LoVo (cell line): ENCODE results near the gene ANKRD36.
A peak's percentile ranks its signal among the peaks of the same experiment; 100 is the strongest.
"Not testable (repeated sequence)": the region's sequence is repeated elsewhere in the genome, so short reads cannot be mapped to it uniquely, and the experiment has no call there.

ENCODE experiments used
- DNase-seq: peaks from one replicate; pipeline ENCODE4 v3.0.0-alpha.2; 2016; ENCODE audit warnings: low spot score

The ANKRD36 gene

GRCh38 chr2:97113050-97113881, at the start of gene ANKRD36:
TSS of gene ANKRD36 (plus strand) at chr2:97113153. CDS start at chr2:97113740, 587 bp downstream.
- peak; percentile 68 for DNase-seq

- DNase-seq: not testable (repeated sequence)
Observed at GRCh38 chr2:97066030-97066429, 46.9 kb upstream of the ANKRD36 start.

- no peak for DNase-seq
Observed at GRCh38 chr2:97067279-97068004, 45.5 kb upstream of the ANKRD36 start.

- DNase-seq: no peak
Observed at GRCh38 chr2:97068074-97068473, 44.9 kb upstream of the ANKRD36 start.

GRCh38 chr2:97068722-97069121, 44.2 kb upstream of the ANKRD36 start:
- DNase-seq: not testable (repeated sequence)

DNA sequence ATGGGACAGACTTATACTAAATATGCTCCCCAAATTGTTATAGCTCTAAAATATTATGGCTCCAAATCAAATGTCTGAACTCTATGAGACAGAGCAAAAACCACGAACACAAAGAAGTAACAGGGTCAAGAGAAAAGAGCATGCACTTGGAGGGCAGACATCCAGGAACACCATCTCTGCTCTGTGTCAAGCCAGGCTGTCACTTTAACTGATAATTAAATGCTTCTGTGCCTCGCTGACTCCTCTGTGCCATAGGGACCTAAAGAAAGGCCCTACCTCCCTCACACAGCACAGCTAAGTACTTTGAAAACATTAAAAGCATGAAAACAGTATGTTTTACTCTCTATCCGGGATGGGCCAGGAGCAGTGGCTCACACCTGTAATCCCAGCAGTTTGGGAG, 42.0 kb upstream of the ANKRD36 start:
- DNase-seq: not testable (repeated sequence)

GRCh38 chr2:97077213-97077612, 35.7 kb upstream of the ANKRD36 start:
- DNase-seq: not testable (repeated sequence)

- DNase-seq: not testable (repeated sequence)
Observed at GRCh38 chr2:97080855-97081254, 32.1 kb upstream of the ANKRD36 start.

- not testable (repeated sequence) for DNase-seq
Observed at GRCh38 chr2:97082206-97082605, 30.7 kb upstream of the ANKRD36 start.

GRCh38 chr2:97083516-97083915, 29.4 kb upstream of the ANKRD36 start:
- DNase-seq: not testable (repeated sequence)

- DNase-seq: not testable (repeated sequence)
Observed at GRCh38 chr2:97085093-97085492, 27.9 kb upstream of the ANKRD36 start.

- DNase-seq: not testable (repeated sequence)
Observed at GRCh38 chr2:97088706-97089105, 24.2 kb upstream of the ANKRD36 start.

DNA sequence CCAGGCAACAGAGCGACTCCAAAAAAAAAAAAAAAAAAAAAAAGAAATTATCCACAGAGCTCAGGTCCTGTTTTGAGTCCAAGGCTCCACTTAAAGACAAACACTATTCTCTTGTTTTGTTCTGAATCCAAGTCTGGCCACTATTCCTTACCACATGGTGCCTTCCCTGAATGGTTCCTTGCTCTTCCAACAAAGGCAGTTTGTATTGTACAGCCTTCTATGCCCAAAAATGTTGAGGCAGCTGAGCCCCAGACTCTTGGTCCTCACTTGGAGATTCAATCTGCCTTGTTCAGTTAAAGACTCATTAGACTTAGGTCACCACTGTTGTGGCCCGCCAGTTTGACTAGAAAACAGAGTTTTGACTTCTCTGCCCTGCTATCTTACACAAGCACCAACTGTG, 20.0 kb upstream of the ANKRD36 start:
- DNase-seq: not testable (repeated sequence)

DNA sequence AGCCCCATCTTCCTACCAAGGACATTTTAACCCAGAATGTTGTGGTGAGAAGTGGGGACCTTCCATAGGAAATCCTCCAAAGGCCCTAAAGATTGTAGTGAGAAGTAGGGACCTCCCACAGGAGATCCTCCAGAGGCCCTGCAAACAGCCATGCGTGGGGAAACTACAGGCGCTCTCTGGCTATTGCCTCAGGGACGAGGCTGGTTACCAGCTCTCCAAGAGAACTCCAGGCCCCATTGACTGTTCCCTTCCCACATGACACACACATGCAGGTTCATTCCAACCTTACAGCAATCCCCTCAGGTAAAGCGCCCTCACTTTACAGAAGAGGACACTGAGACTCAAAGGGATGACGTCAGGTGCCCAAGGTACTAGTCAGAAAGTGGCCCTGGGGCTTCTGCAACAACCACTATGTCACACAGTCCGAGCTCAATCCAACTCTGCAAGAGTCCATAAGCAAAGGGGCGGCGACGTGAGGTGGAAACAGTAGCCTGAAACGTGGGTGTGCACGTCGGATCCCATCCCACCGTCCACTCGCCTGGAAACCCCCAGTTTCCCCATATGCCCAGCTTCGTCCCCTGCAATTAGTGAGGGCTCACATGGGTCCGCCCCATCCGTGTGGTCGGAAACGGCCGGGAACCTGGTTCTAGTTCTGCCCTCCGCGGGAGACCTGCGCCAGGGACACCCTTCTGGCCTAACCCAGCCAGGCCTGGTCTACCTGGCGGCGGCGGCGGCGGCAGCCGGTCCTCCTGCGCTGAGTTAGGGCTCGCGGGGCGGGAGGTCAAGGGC, 18.8 kb upstream of the ANKRD36 start:
- not testable (repeated sequence) for DNase-seq

DNA sequence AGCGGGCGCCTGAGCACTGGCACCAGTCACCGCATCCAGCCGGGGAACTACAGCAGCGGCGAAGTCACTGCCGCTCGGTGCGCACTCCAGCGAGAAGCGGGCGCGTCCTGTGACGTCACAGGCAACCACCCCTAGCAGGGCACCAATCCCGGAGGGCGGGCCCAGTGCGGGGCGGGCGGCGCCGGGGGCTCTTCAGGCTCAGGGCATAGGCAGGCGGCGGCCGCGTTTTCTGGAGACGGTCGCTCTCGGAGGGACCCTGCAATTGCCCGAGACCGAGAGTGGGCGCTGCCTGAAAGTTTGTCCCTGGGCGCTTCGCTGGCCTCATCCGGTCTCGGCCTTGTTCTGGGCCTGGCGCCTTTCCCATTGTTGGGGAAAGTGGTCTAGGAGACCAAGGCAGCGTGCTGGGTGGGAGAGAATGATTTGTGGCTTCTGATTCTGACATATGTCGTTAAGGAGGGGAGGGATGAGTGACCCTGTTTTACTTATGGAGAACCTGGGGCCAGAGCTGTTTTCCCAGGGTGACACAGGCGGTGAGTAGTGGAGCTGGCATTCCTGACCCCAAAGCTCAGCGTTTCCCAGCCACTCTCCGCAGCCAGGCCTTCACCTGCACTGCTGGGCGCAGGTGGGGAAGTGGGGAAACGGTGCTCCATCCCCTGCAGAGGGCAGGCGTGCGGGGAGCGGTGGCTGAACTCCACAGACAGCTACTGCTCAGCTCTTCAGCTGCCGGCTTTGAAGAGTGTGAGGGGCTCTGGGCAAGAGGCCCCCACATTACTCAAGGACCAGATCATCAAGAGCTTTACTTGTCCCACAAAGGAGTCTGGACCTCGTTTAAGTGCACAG, 18.0 kb upstream of the ANKRD36 start, which contains the start of gene FAHD2B:
FAHD2B (minus strand) TSS at position 111 of the 840 bp plus-strand sequence. CDS start 3,176 bp downstream, outside the sequence.
- peak; percentile 69 for DNase-seq

DNA sequence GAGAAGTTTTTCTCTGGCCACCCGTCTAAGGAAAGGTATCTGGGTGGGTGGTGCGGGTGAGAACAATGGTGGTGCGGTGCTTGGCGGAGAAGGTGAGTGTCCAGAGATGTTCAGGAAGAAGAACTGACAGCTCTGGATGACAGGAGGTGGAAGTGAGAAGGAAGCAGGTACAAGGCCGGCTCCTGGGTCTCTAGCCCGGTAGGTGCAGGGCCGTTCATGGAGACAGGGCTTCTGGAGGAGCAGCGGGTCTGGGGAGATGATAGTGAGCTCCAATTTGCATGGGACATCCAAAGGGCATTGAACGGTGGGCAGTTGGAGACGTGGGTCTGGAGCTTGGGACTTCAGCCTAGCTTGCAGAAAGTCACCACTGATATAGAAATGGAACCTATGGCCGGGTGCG, 17.3 kb upstream of the ANKRD36 start:
- DNase-seq: no peak

- not testable (repeated sequence) for DNase-seq
Observed at GRCh38 chr2:97098786-97099372, 14.1 kb upstream of the ANKRD36 start.

DNA sequence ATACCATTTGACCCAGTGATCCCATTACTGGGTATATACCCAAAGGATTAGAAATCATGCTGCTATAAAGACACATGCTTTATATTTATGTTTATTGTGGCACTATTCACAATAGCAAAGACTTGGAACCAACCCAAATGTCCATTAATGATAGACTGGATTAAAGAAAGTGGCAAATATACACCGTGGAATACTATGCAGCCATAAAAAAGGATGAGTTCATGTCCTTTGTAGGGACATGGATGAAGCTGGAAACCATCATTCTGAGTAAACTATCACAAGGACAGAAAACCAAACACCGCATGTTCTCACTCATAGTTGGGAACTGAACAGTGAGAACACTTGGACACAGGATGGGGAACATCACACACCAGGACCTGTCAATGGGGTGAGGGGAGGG, 6.1 kb upstream of the ANKRD36 start:
- DNase-seq: not testable (repeated sequence)

- not testable (repeated sequence) for DNase-seq
Observed at GRCh38 chr2:97111246-97111645, 1.7 kb upstream of the ANKRD36 start.

- DNase-seq: peak; percentile 34
Observed at GRCh38 chr2:97112320-97113049, 468 bp upstream of the ANKRD36 start.
